ENCODE measurements around the gene PRR13. TPM values are rescaled to one million over a fixed set of nuclear protein-coding genes. Genes with fewer than 3 reads are reported as not detected.

Gene PRR13
- total and polyA plus RNA-seq, 3 donors from 2014 or later, result 43.4 to 120 (median 48.5) TPM

DNA sequence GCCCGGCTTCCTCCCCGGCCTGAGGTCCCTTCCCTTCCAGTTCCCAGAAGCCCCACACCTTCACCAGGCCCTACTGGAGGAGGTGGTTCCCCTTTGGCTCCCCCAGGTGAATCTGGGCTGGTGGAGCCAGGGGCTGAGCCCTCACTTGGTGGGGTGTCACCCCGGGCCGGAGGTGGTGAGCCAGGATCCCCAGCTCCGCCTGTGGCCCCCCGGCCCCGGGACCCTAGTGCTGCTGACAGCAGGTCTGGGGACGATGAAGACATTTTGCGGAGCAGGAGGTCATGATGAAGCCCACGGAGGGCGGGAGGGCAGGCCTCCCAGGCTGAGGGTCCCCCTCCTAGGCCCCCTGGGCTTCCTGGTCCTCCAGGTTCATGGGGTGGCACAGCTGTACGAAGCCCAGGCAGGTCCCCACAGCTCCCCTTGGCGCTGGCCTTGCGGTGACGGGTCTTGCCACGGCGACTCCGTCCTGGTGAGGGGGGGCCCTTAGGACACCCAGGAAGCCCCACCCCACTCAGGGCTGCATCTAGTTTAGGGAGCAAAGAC is 41.2 kb downstream of the PRR13 start:
- H3K27ac ChIP-seq, result no peak overlapping the region
- intact Hi-C loops (cut with DNase I; ENCODE audit: low total_unique reads), result no loop called here

DNA sequence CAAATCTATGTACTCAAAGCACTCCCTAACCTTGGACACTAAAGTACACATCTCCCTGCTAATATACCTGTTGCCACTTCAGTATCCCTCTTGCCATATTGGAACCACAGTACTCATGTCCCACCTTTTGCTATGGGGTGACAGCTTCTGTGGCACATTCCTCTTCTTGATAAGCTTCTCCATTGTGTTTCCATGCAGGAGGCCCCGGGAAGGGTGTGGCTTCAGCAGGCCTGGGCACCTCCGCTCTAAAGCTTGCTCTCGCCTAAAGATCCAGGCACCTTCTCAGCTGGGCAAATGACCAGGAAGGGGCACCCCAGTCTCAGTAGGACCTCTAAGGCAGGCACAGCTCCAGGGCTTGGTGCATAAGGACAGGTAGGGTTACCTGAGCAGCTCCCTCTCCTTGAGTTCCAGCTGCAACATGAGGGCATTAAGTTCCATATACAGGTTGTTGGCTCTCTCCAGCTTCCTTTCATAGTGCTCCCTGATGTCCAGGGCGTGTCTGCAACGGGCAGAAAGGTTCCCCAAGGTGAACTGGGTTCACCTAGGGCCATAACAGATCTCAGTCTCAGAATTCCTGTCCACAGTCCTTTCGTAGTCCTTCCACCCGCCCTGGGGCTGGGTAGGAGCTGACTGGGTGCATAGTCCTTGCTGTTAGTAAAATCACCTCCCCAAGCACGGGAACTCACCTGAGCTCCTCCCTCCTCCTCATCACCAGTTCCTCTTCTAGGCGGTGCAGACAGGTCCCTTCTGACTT is 41.9 kb downstream of the PRR13 start:
- DNase-seq, result no peak
- intact Hi-C loops (cut with DNase I; ENCODE audit: low total_unique reads), result no loop called here
- TF ChIP-seq, protein P1, sequence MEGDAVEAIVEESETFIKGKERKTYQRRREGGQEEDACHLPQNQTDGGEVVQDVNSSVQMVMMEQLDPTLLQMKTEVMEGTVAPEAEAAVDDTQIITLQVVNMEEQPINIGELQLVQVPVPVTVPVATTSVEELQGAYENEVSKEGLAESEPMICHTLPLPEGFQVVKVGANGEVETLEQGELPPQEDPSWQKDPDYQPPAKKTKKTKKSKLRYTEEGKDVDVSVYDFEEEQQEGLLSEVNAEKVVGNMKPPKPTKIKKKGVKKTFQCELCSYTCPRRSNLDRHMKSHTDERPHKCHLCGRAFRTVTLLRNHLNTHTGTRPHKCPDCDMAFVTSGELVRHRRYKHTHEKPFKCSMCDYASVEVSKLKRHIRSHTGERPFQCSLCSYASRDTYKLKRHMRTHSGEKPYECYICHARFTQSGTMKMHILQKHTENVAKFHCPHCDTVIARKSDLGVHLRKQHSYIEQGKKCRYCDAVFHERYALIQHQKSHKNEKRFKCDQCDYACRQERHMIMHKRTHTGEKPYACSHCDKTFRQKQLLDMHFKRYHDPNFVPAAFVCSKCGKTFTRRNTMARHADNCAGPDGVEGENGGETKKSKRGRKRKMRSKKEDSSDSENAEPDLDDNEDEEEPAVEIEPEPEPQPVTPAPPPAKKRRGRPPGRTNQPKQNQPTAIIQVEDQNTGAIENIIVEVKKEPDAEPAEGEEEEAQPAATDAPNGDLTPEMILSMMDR (IDR thresholded peaks at IDR 0.05), result no peak
- no peak for TF ChIP-seq POLR2A (IDR thresholded peaks at IDR 0.05)
- no peak overlapping the region for H3K4me3 ChIP-seq
- H3K27ac ChIP-seq, result no peak overlapping the region
- H3K9me3 ChIP-seq, result no peaks in the 10 kb centered on the region
- H3K4me1 ChIP-seq, result peaks cover 14% of the 10 kb centered on the region
- no peaks in the 10 kb centered on the region for H3K27me3 ChIP-seq
- WGBS, 2 donors, result 71 to 77% methylated on average over 8 to 9 of the region's 9 CpGs
- H3K36me3 ChIP-seq (ENCODE audit: low read depth, missing control alignments), result no peaks in the 10 kb centered on the region

More for the DNA sequence above, 41.2 kb downstream of the PRR13 start:
- TF ChIP-seq POLR2A (IDR thresholded peaks at IDR 0.05), result no peak
- TF ChIP-seq, protein P1 (IDR thresholded peaks at IDR 0.05), result no peak
- WGBS, 2 donors, result 80 to 85% methylated on average over 13 to 18 of the region's 18 CpGs
- H3K4me3 ChIP-seq, result no peak overlapping the region
- H3K36me3 ChIP-seq (ENCODE audit: low read depth, missing control alignments), result no peaks in the 10 kb centered on the region
- DNase-seq, result no peak
- no peaks in the 10 kb centered on the region for H3K27me3 ChIP-seq
- peaks cover 14% of the 10 kb centered on the region for H3K4me1 ChIP-seq
- no peaks in the 10 kb centered on the region for H3K9me3 ChIP-seq

DNA sequence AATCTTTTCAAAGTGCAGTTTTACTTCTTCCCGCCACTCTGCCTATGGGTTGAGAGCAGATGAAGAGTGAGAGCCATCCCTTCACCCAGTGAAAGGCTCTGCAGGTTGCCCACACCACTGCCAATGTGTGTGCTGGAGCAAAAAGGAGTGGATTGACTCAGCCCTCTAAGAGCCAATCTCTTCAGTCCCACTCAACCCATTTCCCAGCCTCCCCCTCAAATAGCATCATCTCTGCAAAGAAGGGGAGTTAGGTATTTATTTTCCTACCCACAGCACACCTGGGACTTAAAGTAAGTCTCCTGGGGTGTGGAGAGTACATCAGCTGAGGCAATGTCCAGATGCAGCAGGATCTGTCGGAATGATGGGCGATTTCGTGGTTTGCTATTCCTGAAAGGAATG is 42.4 kb downstream of the PRR13 start:
- TF ChIP-seq, protein P1 (IDR thresholded peaks at IDR 0.05), result no peak
- TF ChIP-seq POLR2A (IDR thresholded peaks at IDR 0.05), result no peak
- no peaks in the 10 kb centered on the region for H3K9me3 ChIP-seq
- no peaks in the 10 kb centered on the region for H3K27me3 ChIP-seq
- 85 to 94% methylated on average over 4 of the region's 4 CpGs for WGBS, 2 donors
- H3K4me3 ChIP-seq, result no peak overlapping the region
- DNase-seq, result no peak
- no peak overlapping the region for H3K27ac ChIP-seq
- H3K36me3 ChIP-seq (ENCODE audit: low read depth, missing control alignments), result no peaks in the 10 kb centered on the region
- H3K4me1 ChIP-seq, result peaks cover 14% of the 10 kb centered on the region
- intact Hi-C loops (cut with DNase I; ENCODE audit: low total_unique reads), result no loop called here

DNA sequence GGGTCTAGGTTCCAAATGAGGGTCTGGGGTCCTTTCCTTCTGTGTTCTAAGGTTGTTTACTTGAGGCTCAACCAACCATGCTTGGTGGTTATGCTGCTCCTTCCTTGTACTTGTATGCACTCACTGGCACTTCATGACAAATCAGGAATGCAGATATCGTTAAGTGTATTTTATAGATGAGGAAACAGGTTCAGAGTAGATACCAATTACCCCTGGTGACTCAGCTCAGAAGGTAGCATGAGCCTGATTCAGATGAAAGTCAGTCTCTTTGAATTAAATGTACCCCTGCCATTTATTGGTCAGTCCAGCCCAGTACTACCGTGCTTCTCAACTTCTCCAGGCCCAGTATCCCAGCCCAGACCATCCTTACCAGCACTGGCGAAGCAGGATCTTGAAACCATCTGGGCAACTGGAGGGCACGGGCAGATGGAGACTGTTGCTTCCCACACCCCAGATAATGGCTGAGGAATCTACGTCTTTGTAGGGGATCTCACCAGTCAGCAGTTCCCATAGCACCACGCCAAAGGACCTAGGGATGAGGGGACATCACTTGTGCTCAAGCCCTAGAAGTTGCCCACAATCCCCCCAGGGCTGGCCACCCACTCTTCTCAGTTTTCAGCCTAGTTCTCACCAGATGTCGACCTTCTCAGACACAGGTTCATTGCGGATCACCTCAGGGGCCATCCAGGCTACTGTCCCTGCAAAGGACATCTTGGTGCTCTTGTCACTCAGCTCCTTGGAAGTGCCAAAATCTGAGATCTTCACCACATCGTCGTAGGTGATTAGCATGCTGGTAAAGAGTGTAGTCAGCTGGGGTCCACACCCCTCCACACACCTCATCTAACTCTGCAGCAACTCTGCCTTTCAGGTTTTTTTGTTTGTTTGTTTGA is 43.4 kb downstream of the PRR13 start:
- H3K27ac ChIP-seq, result no peak overlapping the region
- no peaks in the 10 kb centered on the region for H3K36me3 ChIP-seq (ENCODE audit: low read depth, missing control alignments)
- H3K4me1 ChIP-seq, result peaks cover 14% of the 10 kb centered on the region
- H3K9me3 ChIP-seq, result no peaks in the 10 kb centered on the region
- H3K27me3 ChIP-seq, result no peaks in the 10 kb centered on the region
- 78 to 86% methylated on average over 9 to 10 of the region's 10 CpGs for WGBS, 2 donors
- TF ChIP-seq, protein P1 (IDR thresholded peaks at IDR 0.05), result no peak
- no peak for TF ChIP-seq POLR2A (IDR thresholded peaks at IDR 0.05)
- intact Hi-C loops (cut with DNase I; ENCODE audit: low total_unique reads), result no loop called here
- DNase-seq, result no peak
- no peak overlapping the region for H3K4me3 ChIP-seq

Measured in testis (tissue), 3 donors.